Measurements from ENCODE around the gene ATP9A.

DNA sequence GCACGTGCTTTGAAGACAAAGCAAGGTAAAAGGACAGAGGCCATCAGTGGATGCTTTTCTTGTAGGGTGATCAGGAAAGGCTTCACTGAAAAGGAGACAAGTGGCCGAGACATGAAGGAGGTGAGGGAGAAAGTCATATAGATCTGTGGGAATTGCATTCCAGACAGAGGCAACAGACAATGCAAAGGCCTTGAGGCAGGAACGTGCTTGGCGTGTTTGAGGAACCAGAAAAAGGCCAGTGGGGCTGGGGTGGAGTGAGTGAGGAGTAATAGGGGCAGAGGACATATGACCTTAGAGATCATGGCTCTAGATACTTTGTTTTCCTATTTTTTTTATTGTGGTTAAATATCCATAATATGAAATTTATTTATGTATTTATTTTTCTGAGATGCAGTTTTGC, 44.7 kb upstream of the ATP9A start:
- TF ChIP-seq, protein P1, sequence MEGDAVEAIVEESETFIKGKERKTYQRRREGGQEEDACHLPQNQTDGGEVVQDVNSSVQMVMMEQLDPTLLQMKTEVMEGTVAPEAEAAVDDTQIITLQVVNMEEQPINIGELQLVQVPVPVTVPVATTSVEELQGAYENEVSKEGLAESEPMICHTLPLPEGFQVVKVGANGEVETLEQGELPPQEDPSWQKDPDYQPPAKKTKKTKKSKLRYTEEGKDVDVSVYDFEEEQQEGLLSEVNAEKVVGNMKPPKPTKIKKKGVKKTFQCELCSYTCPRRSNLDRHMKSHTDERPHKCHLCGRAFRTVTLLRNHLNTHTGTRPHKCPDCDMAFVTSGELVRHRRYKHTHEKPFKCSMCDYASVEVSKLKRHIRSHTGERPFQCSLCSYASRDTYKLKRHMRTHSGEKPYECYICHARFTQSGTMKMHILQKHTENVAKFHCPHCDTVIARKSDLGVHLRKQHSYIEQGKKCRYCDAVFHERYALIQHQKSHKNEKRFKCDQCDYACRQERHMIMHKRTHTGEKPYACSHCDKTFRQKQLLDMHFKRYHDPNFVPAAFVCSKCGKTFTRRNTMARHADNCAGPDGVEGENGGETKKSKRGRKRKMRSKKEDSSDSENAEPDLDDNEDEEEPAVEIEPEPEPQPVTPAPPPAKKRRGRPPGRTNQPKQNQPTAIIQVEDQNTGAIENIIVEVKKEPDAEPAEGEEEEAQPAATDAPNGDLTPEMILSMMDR (IDR thresholded peaks at IDR 0.05): no peak
- TF ChIP-seq POLR2A (IDR thresholded peaks at IDR 0.05) (no peak), POLR2AphosphoS5 (IDR thresholded peaks at IDR 0.05) (no peak), EP300 (IDR thresholded peaks at IDR 0.05) (no peak)
